Hematopoietic multipotent progenitor cell treated with erythropoietin and hydrocortisone succinate and interleukin-3 and kit ligand, for 8 days (in vitro differentiated cells): ENCODE data around the gene NBPF26.
"Not testable (repeated sequence)": the region's sequence is repeated elsewhere in the genome, so short reads cannot be mapped to it uniquely, and the experiment has no call there.

ENCODE experiments used
- DNase-seq: peaks from one replicate; pipeline ENCODE4 v3.0.0-alpha.2; 2015

NBPF26 gene

GRCh38 chr1:120859615-120860234 is 136.0 kb downstream of the NBPF26 start:
- DNase-seq: not testable (repeated sequence)

- DNase-seq: not testable (repeated sequence)
Observed at GRCh38 chr1:120878206-120878605, 154.5 kb downstream of the NBPF26 start.

GRCh38 chr1:120880056-120880455 is 156.3 kb downstream of the NBPF26 start:
- not testable (repeated sequence) for DNase-seq

- not testable (repeated sequence) for DNase-seq
Observed at GRCh38 chr1:120881934-120882333, 158.2 kb downstream of the NBPF26 start.
